NB4 (cell line): ENCODE results near the gene SLC66A2.

Experiments
- POLR2A ChIP-seq: IDR thresholded peaks from 2 replicates; pipeline ENCODE4 v1.6.1; 2011; ENCODE audit warnings: mild to moderate bottlenecking; ENCODE audit not compliant: insufficient read length; ENCODE audit errors: extremely low read depth
- TF ChIP-seq, protein P1 (sequence below): IDR thresholded peaks from one replicate; pipeline ENCODE4 v1.5.1; 2012; ENCODE audit warnings: low read depth, low read length

DNA sequence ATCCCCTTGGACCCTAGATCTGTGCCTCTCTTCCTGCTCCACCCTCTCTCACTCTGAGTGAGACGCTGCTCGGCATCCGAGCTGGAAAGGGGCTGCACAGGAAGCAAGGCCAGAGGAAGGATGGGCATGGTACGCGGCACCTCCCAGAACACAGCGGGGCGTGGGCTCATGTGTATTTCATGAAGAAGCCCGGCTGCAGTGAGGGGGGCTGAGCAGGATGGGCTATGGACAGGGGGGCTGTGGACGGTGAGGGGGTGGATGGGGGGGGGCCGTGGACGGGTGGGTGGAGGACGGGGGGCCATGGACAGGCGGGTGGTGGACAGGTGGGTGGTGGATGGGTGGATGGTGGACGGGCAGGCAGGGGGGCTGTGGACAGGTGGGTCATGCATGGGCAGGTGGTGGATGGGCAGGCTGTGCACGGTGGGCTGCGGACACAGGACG, 28.5 kb downstream of the SLC66A2 start:
- TF ChIP-seq POLR2A = no peak
- TF ChIP-seq, protein P1, sequence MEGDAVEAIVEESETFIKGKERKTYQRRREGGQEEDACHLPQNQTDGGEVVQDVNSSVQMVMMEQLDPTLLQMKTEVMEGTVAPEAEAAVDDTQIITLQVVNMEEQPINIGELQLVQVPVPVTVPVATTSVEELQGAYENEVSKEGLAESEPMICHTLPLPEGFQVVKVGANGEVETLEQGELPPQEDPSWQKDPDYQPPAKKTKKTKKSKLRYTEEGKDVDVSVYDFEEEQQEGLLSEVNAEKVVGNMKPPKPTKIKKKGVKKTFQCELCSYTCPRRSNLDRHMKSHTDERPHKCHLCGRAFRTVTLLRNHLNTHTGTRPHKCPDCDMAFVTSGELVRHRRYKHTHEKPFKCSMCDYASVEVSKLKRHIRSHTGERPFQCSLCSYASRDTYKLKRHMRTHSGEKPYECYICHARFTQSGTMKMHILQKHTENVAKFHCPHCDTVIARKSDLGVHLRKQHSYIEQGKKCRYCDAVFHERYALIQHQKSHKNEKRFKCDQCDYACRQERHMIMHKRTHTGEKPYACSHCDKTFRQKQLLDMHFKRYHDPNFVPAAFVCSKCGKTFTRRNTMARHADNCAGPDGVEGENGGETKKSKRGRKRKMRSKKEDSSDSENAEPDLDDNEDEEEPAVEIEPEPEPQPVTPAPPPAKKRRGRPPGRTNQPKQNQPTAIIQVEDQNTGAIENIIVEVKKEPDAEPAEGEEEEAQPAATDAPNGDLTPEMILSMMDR = no peak
